Measurements from ENCODE around the gene ZNG1F. TPM values are rescaled to one million over a fixed set of nuclear protein-coding genes. Genes with fewer than 3 reads are reported as not detected.
"Not testable (repeated sequence)": the region's sequence is repeated elsewhere in the genome, so short reads cannot be mapped to it uniquely, and the experiment has no call there.

Gene ZNG1F
- total RNA-seq, 1 donor from 2014 or later, result 14.2 TPM

- not testable (repeated sequence) for H3K9me3 Mint-ChIP-seq; H3F3A ChIP-seq (ENCODE audit: low read depth); H3K4me1 ChIP-seq; H3K4me3 Mint-ChIP-seq; H3K9ac ChIP-seq; H3K36me3 Mint-ChIP-seq; H3K79me2 ChIP-seq (ENCODE audit: low read depth); H3K27ac ChIP-seq; H3K27ac Mint-ChIP-seq; H4K20me1 ChIP-seq (ENCODE audit: low read depth); H3K9me3 ChIP-seq (ENCODE audit: low read depth); H2AFZ ChIP-seq (replicated peaks); H3K4me1 Mint-ChIP-seq; H3K36me3 ChIP-seq; DNase-seq (ENCODE audit: low spot score); H3K4me3 ChIP-seq; H3K27me3 Mint-ChIP-seq (ENCODE audit: insufficient read depth, low read depth); H3K4me2 ChIP-seq
- peaks cover 64% of the 10 kb centered on the region for H3K27me3 ChIP-seq
These were observed 90.4 kb downstream of the ZNG1F start for GRCh38 chr9:41098759-41099158.

- not testable (repeated sequence) for H2AFZ ChIP-seq (replicated peaks); H3K4me1 ChIP-seq; DNase-seq (ENCODE audit: low spot score); H3K36me3 Mint-ChIP-seq; H4K20me1 ChIP-seq (ENCODE audit: low read depth); H3K27ac Mint-ChIP-seq; H3K9ac ChIP-seq; H3K4me3 ChIP-seq; H3K9me3 ChIP-seq (ENCODE audit: low read depth); H3K79me2 ChIP-seq (ENCODE audit: low read depth); H3K27ac ChIP-seq; H3K36me3 ChIP-seq; H3K4me3 Mint-ChIP-seq; H3F3A ChIP-seq (ENCODE audit: low read depth); H3K4me1 Mint-ChIP-seq; H3K27me3 Mint-ChIP-seq (ENCODE audit: insufficient read depth, low read depth); H3K9me3 Mint-ChIP-seq; H3K4me2 ChIP-seq
- peaks cover 72% of the 10 kb centered on the region for H3K27me3 ChIP-seq
These were observed 94.1 kb downstream of the ZNG1F start for GRCh38 chr9:41095060-41095459.

- not testable (repeated sequence) for H3K9ac ChIP-seq; H2AFZ ChIP-seq (replicated peaks); H3K27ac Mint-ChIP-seq; H3K9me3 ChIP-seq (ENCODE audit: low read depth); H3K36me3 ChIP-seq; H3F3A ChIP-seq (ENCODE audit: low read depth); H3K4me3 ChIP-seq; H3K36me3 Mint-ChIP-seq; H3K9me3 Mint-ChIP-seq; H3K27ac ChIP-seq; H3K4me1 ChIP-seq; H3K27me3 Mint-ChIP-seq (ENCODE audit: insufficient read depth, low read depth); H3K79me2 ChIP-seq (ENCODE audit: low read depth); H4K20me1 ChIP-seq (ENCODE audit: low read depth); H3K4me1 Mint-ChIP-seq; DNase-seq (ENCODE audit: low spot score); H3K4me3 Mint-ChIP-seq; H3K4me2 ChIP-seq
- peaks cover 74% of the 10 kb centered on the region for H3K27me3 ChIP-seq
These were observed 94.9 kb downstream of the ZNG1F start for GRCh38 chr9:41094010-41094773.

- H3K27ac Mint-ChIP-seq; H3K4me2 ChIP-seq; H3K9me3 ChIP-seq (ENCODE audit: low read depth); H3K4me1 ChIP-seq; H3K4me3 ChIP-seq; H3K36me3 ChIP-seq; H3F3A ChIP-seq (ENCODE audit: low read depth); H3K79me2 ChIP-seq (ENCODE audit: low read depth); H3K4me3 Mint-ChIP-seq; H3K9ac ChIP-seq; H3K36me3 Mint-ChIP-seq; H4K20me1 ChIP-seq (ENCODE audit: low read depth); DNase-seq (ENCODE audit: low spot score); H3K4me1 Mint-ChIP-seq; H3K27ac ChIP-seq; H2AFZ ChIP-seq (replicated peaks); H3K9me3 Mint-ChIP-seq; H3K27me3 Mint-ChIP-seq (ENCODE audit: insufficient read depth, low read depth): not testable (repeated sequence)
- peaks cover 79% of the 10 kb centered on the region for H3K27me3 ChIP-seq
These were observed 98.2 kb downstream of the ZNG1F start for GRCh38 chr9:41090922-41091321.

- DNase-seq (ENCODE audit: low spot score); H3K27ac ChIP-seq; H3K4me1 ChIP-seq; H3K9me3 Mint-ChIP-seq; H3K4me2 ChIP-seq; H3K9ac ChIP-seq; H3K79me2 ChIP-seq (ENCODE audit: low read depth); H3K27me3 Mint-ChIP-seq (ENCODE audit: insufficient read depth, low read depth); H3K4me1 Mint-ChIP-seq; H3K4me3 ChIP-seq; H3F3A ChIP-seq (ENCODE audit: low read depth); H3K27ac Mint-ChIP-seq; H3K36me3 Mint-ChIP-seq; H2AFZ ChIP-seq (replicated peaks); H3K9me3 ChIP-seq (ENCODE audit: low read depth); H3K36me3 ChIP-seq; H4K20me1 ChIP-seq (ENCODE audit: low read depth); H3K4me3 Mint-ChIP-seq: not testable (repeated sequence)
- peaks cover 80% of the 10 kb centered on the region for H3K27me3 ChIP-seq
These were observed 98.7 kb downstream of the ZNG1F start for GRCh38 chr9:41090386-41090785.

GRCh38 chr9:41088450-41089059, 100.6 kb downstream of the ZNG1F start:
- not testable (repeated sequence) for H3K4me2 ChIP-seq; H3K4me3 ChIP-seq; H4K20me1 ChIP-seq (ENCODE audit: low read depth); H3K4me3 Mint-ChIP-seq; H3K9me3 Mint-ChIP-seq; H3K9ac ChIP-seq; H2AFZ ChIP-seq (replicated peaks); H3K27ac ChIP-seq; H3K27me3 Mint-ChIP-seq (ENCODE audit: insufficient read depth, low read depth); H3F3A ChIP-seq (ENCODE audit: low read depth); H3K4me1 ChIP-seq; H3K36me3 ChIP-seq; DNase-seq (ENCODE audit: low spot score); H3K9me3 ChIP-seq (ENCODE audit: low read depth); H3K36me3 Mint-ChIP-seq; H3K79me2 ChIP-seq (ENCODE audit: low read depth); H3K4me1 Mint-ChIP-seq; H3K27ac Mint-ChIP-seq
- H3K27me3 ChIP-seq, result peaks cover 87% of the 10 kb centered on the region
- TF ChIP-seq CTCF (IDR thresholded peaks at IDR 0.05), result peak; percentile 47

GRCh38 chr9:41087929-41088328, 101.2 kb downstream of the ZNG1F start:
- H3K27me3 Mint-ChIP-seq (ENCODE audit: insufficient read depth, low read depth); H3K4me2 ChIP-seq; DNase-seq (ENCODE audit: low spot score); H3K36me3 Mint-ChIP-seq; H3K27ac ChIP-seq; H3K36me3 ChIP-seq; H3K9me3 Mint-ChIP-seq; H3K9me3 ChIP-seq (ENCODE audit: low read depth); H3F3A ChIP-seq (ENCODE audit: low read depth); H3K27ac Mint-ChIP-seq; H2AFZ ChIP-seq (replicated peaks); H3K4me1 Mint-ChIP-seq; H3K9ac ChIP-seq; H3K4me3 ChIP-seq; H3K4me1 ChIP-seq; H3K4me3 Mint-ChIP-seq; H3K79me2 ChIP-seq (ENCODE audit: low read depth); H4K20me1 ChIP-seq (ENCODE audit: low read depth): not testable (repeated sequence)
- H3K27me3 ChIP-seq, result peaks cover 86% of the 10 kb centered on the region
